ENCODE data around the gene GET4.
"Not testable (repeated sequence)": the region's sequence is repeated elsewhere in the genome, so short reads cannot be mapped to it uniquely, and the experiment has no call there.

The GET4 gene

GRCh38 chr7:872685-873084, 3.7 kb upstream of the GET4 start:
- DNase-seq = not testable (repeated sequence)

DNA sequence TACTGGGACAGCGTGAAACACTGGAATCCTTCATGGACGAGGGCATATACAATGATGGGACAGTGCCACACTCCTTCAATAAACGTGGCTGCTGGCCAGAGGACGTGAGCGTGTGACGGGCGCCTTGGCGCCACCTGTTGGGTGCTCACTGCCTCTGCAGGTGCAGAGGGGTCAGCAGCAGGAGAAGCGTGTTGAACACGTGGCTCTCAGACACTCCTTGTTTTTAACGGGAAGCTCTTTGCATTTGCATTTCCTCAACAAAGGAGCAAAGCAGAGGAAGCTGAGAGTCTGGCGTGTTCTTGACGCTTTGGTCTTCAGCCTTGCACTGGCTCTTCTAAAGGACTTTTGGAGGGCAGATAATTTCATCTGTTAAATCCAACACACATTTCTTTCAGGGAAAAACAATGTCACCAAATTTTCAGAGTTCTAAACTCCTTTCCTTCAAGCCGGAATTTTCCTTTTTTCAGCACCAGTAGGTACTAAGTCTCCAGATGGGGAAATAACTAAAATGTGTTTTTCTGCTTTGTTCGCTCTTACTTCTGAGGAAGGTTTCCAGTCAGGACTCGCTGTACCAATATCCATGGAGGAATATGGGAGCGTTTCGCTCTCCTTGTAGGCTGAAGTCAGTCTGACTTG, 2.9 kb upstream of the GET4 start:
- peak; percentile 56 to 86 (median 73) for DNase-seq

DNA sequence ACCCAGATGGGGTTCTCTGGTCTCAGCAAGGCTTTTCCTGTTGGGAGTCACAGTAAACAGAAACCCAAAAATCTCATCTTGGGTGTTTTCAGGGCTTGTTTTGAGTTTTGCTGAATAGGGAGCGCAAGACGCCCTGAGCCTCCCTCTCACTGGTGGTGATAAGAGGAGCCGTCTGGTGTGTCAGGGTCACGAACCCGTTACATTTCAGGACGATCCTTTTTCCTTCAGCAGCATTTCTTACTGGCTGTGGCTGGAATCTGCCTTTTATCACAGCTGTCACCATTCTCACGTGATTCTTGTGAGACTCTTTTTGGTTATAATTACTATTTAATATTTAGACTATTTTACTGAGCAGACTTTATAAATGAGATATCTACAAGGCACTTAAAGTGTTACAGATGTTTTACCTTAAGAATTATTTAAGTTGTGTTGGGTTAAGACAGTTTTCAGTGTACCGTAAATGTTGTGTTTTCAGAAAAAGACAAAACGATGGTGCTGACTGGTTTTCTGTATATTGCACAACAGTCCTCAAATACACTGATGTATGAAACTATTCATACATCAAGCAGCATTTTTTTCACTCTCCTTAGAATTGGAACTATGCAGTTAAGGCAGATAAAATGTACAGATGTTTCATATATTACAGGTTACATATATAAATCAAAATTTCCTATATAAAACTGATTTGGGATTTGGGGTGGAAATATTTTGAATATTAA, 2.2 kb upstream of the GET4 start:
- DNase-seq = peak in 1 of 3 experiments; percentile 45

GRCh38 chr7:875051-875450, 1.3 kb upstream of the GET4 start:
- DNase-seq = peak in 2 of 3 experiments; percentile 72 to 89

DNA sequence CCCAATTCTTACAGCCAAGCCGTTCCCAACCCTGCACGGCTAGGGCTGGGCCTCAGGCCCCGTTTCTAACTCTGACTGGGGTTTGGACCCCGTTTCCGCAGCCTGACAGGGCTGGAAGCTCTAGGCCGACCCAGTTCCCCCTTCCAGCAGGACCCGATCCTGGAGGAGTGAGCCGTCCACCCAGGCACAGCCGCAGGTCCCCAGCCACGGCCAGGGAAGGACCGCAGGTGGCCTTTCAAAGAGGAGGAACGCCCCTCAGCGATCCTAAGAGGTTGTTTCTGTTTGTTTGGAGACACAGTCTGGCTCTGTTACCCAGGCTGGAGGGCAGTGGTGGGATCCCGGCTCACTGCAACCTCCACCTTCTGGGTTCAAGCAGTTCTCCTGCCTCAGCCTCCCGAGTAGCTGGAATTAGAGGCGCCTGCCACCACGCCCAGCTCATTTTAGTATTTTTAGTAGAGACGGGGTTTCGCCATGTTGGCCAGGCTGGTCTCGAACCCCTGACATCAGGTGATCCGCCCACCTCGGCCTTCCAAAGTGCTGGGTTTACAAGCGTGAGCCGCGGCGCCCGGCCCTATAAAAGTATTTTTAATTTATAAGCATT, 778 bp upstream of the GET4 start:
- DNase-seq = peak in 1 of 3 experiments; percentile 81

GRCh38 chr7:876972-877311, 588 bp downstream of the GET4 start:
- DNase-seq = peak in 1 of 3 experiments; percentile 75

DNA sequence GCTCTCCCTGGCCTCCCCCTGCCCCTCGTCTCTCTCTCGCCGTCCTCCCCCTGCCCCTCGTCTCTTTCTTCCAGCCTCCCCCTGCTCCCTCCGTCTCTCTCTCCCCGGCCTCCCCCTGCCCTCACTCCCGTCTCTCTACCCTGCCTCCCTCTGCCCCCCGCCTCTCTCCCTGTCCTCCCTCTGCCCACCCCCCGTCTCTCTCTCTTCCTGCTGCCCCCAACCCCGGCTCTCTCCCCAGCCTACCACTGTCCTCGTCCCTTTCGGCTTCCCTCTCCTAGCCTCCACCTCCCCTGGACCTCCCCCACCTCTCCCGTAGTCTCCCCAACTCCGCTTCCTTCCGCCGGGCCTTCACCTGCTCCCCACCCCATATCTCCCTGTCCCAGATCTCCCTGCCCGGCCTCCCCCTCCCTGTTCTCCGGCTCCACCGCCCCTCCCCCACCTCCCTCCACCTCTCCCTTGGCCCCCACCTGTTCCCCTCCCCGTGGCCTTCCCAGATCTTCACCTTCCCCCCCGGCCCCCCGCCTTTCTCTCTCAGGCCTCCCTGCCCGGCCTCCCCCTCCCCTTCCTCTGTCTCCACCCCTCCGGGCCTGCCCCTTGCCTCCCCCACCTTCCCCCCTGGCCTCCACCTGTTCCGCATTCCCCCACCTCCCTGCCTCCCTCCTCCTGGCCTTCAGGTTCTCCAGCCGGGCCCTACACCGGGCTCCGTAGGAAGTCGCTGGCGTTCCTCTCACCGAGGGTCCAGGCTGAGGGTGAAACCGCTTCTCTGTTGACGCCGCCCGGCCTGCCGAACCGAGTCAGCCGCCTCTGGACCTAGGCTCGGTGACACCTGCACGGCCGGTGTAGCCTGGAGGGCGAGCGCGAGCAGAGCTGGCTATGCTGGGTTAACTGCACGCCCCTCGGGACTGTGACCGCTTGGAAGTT, 1.2 kb downstream of the GET4 start:
- DNase-seq = peak; percentile 2 to 46 (median 39)

DNA sequence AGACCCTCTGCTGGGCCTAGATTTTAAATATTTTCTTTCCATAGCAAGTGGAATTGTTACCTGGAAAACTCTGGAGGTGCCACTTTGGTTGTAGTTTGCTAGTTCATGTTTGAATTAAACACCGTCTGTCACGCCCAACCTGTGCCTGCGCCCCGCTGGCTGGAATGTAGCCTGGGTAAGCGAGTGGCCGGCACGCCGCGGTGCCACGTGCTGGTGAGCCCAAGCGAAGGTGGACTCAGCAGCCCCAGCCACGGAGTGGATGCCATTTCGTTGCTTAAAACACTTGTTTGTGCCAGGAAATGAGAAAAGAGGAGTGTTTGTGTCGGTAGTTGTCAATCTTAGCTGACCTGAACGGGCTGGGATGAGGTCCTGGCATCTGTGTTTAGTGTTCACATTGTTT, 2.7 kb downstream of the GET4 start:
- DNase-seq = no peak

- no peak for DNase-seq
Measured at GRCh38 chr7:879706-880105, 3.4 kb downstream of the GET4 start.

DNA sequence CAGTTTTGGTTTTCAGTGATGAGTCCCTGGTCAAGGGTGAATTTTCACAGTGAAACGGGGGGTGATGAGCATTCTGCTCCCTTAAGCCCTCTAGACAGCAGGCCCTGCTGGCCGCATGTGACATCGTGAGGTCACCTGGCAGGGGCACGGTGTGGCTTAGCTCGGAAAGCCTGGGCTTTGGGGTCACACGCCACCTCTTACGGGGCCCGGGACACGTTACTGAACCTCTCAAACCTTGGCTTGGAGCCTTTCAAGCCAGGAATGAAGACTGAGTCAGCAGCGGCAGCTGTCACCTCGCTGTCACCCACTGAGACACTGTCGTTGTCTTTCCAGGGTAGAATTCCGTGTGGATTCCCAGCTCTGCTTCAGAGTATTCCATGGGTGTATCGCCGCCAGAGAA, 4.1 kb downstream of the GET4 start:
- DNase-seq = no peak

DNA sequence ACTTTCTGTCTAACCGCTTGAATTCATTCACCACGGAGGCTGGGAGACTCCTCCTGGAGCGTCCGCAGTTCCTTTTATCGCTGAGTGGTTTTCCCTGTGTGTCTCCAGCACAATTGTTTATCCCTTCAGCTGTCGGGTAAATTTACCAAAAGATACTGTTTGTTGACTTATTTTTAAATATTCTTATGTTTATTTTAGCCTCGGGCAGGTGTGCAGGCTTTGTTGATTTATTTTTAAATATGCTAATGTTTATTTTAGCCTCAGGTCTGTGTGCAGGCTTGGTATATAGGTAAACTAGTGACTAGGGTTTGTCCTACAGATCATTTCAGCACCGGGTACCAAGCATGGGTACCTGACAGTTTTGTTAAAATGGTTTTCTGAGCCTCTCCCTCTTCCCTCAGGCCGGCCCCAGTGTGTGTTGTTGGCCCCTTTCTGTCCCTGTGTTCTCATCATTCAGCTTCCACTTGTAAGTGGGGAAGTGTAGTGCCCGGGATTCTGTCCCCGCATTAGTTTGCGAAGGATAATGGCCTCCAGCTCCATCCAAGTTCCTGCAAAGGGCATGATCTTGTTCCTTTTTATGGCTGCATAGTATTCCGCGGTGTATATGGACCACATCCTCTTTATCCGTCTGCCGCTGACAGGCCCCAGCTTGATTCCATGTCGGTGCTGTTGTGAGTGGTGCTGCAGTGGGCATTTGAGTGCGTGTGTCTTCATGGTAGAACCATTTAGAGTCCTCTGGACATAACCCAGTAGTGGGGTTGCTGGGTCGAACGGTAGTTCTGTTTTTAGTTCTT, 5.3 kb downstream of the GET4 start:
- DNase-seq = peak in 2 of 3 experiments; percentile 43 to 80

- no peak for DNase-seq
Measured at GRCh38 chr7:882336-883035, 6.1 kb downstream of the GET4 start.

DNA sequence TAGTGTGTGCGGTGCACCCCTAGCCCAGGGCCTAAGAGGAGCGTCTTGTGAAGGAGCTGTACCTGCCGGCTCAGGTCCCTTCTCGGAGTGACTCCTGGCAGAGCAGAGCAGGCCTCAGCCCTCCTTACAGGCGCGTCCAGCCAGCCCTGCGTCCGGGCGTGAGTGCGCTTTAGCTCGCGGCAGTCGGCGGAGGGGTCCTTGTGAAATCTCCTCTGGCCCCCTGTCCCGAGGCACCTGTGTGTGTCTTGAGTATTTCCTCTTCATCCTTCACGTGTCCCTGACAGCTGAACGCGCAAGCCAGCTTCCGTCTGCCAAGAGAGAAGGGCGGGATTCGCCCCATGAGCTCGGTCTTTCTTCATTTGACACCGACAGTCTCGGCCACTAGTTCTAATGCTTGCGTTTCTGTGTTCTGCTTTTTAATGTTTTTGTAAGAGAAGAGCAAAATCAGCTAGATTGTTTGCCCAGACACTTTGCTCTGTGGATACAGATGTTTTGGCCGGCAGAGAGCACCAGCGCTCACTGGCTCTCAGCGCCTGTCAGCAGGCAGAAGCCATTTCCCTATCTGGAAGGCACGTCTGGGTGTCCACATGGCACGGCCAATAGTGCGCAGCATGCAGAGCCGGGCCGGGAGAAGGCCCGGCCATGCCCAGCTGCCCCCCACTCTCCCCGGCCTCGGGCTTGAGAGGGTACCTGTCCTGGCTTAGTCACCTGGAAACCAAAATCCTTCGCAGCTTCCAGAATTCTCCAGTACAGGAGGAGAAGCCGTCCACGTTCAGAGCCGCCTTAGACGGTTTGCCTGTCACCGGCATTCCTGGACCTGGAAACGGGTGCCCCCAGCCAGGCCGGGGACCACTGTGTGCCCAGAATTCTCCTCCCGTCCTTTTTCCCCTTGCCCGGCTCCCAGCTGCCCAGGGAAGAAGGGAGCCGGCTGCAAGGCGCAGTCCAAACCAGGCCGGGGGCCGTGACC, 7.0 kb downstream of the GET4 start:
- peak in 1 of 3 experiments; percentile 29 for DNase-seq

- DNase-seq = no peak
Measured at GRCh38 chr7:884191-885003, 8.0 kb downstream of the GET4 start.

DNA sequence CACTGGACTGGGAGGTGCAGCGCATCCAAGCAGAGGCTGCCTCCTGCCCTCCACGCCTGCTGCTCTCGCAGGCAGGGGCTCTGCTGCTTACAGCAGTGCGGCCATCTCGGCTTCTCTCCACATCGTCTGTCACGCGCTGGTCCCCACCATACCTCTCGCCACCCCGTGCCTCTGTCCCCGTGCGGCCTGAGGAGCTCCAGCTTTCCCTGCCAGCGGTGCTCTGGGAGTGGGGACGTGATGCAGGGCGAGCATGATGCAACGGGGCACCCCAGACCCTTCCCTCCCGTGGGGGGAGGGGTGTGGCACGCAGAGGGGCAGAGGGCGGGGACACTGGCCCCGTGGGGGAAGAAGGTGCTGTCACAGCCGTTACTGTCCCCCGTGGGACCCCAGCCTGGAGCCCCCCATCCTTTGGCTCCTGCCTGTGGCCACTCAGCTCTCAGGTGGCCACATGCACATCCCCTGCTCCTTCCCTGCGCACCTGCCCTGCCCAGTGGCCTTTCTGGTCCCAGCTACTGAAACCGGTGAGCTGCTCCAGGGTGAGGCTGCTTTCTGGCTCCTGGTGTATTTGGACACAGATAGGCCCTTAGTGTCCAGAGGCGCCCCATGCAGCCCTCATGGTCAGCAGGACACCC, 9.0 kb downstream of the GET4 start:
- DNase-seq = no peak

- DNase-seq = no peak
Measured at GRCh38 chr7:885893-886625, 9.7 kb downstream of the GET4 start.

- no peak for DNase-seq
Measured at GRCh38 chr7:886626-887487, 10.5 kb downstream of the GET4 start.
